K562 (cell line): ENCODE results near the gene WNK2. TPM values are rescaled to one million over a fixed set of nuclear protein-coding genes. Genes with fewer than 3 reads are reported as not detected.

Source experiments
- CREM ChIP-seq: IDR thresholded peaks from 2 replicates; pipeline ENCODE4 v1.6.1; 2014; ENCODE audit warnings: antibody characterized with exemption, low read depth
- DIDO1 ChIP-seq: fragments of 450-650 bp; IDR thresholded peaks from 2 replicates; pipeline ENCODE4 v1.6.1; 2016; ENCODE audit warnings: low read depth, missing biosample characterization, missing genetic modification characterization
- FOXP4 ChIP-seq: sonication (generic); formaldehyde crosslinking; IDR thresholded peaks from 2 replicates; pipeline ENCODE4 v1.8.0; 2022; ENCODE audit warnings: mild to moderate bottlenecking, missing genetic modification reagents, borderline replicate concordance
- MAFF ChIP-seq: IDR thresholded peaks from 2 replicates; pipeline ENCODE4 v1.6.1; 2012; ENCODE audit warnings: low read length, improper control_type of control experiment
- MCM2 ChIP-seq: fragments of 450-650 bp; IDR thresholded peaks from 2 replicates; pipeline ENCODE4 v1.6.1; 2017; ENCODE audit warnings: low read depth, mild to moderate bottlenecking
- MCM3 ChIP-seq: fragments of 450-650 bp; IDR thresholded peaks from 2 replicates; pipeline ENCODE4 v1.6.1; 2016
- PPARD ChIP-seq: fragments of 250-450 bp; sonication (Bioruptor Pico); IDR thresholded peaks from 2 replicates; pipeline ENCODE4 v1.8.0; 2022; ENCODE audit warnings: inconsistent platforms, mild to moderate bottlenecking, moderate library complexity
- ZBTB40 ChIP-seq, 2 experiments: fragments of 450-650 bp in 1 of 2; sonication (generic) in 1 of 2; formaldehyde crosslinking in 1 of 2; IDR thresholded peaks; 2 replicates each; pipeline versions ENCODE4 v1.7.1 to v1.9.0; 2016 to 2022; ENCODE audit warnings: inconsistent platforms in 1 of 2, mild to moderate bottlenecking in 1 of 2, missing genetic modification reagents in 1 of 2
- ZNF311 ChIP-seq: fragments of 250-450 bp; sonication (Bioruptor Pico); IDR thresholded peaks from 2 replicates; pipeline ENCODE4 v1.4.0; 2020; ENCODE audit warnings: mild to moderate bottlenecking, moderate library complexity
- ZNF444 ChIP-seq: fragments of 250-450 bp; sonication (Bioruptor Pico); IDR thresholded peaks from 2 replicates; pipeline ENCODE4 v1.4.0; 2020; ENCODE audit warnings: mild to moderate bottlenecking, moderate library complexity
- polyA plus RNA-seq, 8 experiments: library from polyadenylated mRNA; depleted of rRNA in 4 of 8; stranded (reverse) in 5 of 8; unstranded in 3 of 8; fragments of >200 nt; fragmentation: Nextera tagmentation in 2 of 8; fragmentation: Illumina TruSeq in 1 of 8; extraction: Ambion mirVana in 2 of 8; extraction: Trizol in 1 of 8; gene quantifications; 2 replicates each; pipeline versions ENCODE4 v1.2.1 to v1.2.3, GENCODE V29; 2011 to 2014; ENCODE audit warnings: inconsistent platforms in 1 of 8, missing spikeins in 1 of 8
- total RNA-seq, 7 experiments: library from RNA; depleted of rRNA in 6 of 7; stranded (reverse); fragments of >200 nt in 6 of 7; fragmentation: Illumina TruSeq in 2 of 7; extraction: Trizol in 2 of 7; gene quantifications; 2 replicates each; pipeline versions ENCODE4 v1.2.1 to v1.2.3, GENCODE V29; 2011 to 2021; ENCODE audit warnings: low replicate concordance in 1 of 7

Gene WNK2
- total and polyA plus RNA-seq, 9 of the 15 experiments (the other 6 are each of a cell fraction or from before 2014, with no cell fraction given): 0.36 to 3.3 (median 0.64) TPM; not detected in 2

- TF ChIP-seq ZBTB40 (IDR thresholded peaks at IDR 0.05): no peak
- TF ChIP-seq ZBTB40 (CRISPR knock-in tag; IDR thresholded peaks at IDR 0.05): no peak
- no peak for TF ChIP-seq PPARD
- no peak for TF ChIP-seq FOXP4 (CRISPR knock-in tag)
- no peak for TF ChIP-seq MCM3
- no peak for TF ChIP-seq MAFF
- TF ChIP-seq ZNF444 (CRISPR knock-in tag): no peak
- no peak for TF ChIP-seq ZNF311 (CRISPR knock-in tag)
- no peak for TF ChIP-seq CREM
- no peak for TF ChIP-seq DIDO1
- TF ChIP-seq MCM2: no peak
These were observed 62.2 kb downstream of the WNK2 start (continued) for GRCh38 chr9:93246111-93246510.
